GM12878 (cell line): ENCODE results near the gene DRP2. TPM values are rescaled to one million over a fixed set of nuclear protein-coding genes. Genes with fewer than 3 reads are reported as not detected.

Experiments used
- ATAC-seq: fragments of 200-7000 bp; cut with Tn5 transposase; 3 replicates; pipeline ENCODE4 v1.9.1; 2020; ENCODE audit warnings: mild to moderate bottlenecking, moderate library complexity
- BruUV-seq: library from RNA; stranded (reverse); fragments of 400-500 nt; replicated peaks from 2 replicates; lab custom pipeline; 2021; lab: Mats Ljungman, UMichigan
- CTCF ChIA-PET: fragments of 300-600 bp; sonication (Branson Sonifier 250); formaldehyde crosslinking; extraction: SDS; loops from one replicate; lab custom pipeline; 2021; ENCODE audit warnings: inconsistent platforms; lab: Yijun Ruan, JAX
- POLR2A ChIA-PET: fragments of 350-600 bp; formaldehyde crosslinking; extraction: SDS; loops from one replicate; lab custom pipeline; 2021; ENCODE audit warnings: inconsistent platforms; lab: Charles Lee
- RAD21 ChIA-PET: fragments of 300-600 bp; sonication (Branson Sonifier 250); formaldehyde crosslinking; loops from one replicate; lab custom pipeline; 2023; ENCODE audit warnings: antibody characterized with exemption; ENCODE audit not compliant: unreplicated experiment; lab: Charles Lee
- SMC1A ChIA-PET: fragments of 300-600 bp; sonication (Branson Sonifier 250); formaldehyde crosslinking; loops from one replicate; lab custom pipeline; 2023; ENCODE audit not compliant: unreplicated experiment, uncharacterized antibody; lab: Charles Lee
- DNase-seq: peaks from one replicate; pipeline ENCODE4 v3.0.0-alpha.2; 2011; ENCODE audit warnings: low read depth, low spot score
- FAIRE-seq: peaks from 3 replicates; lab custom pipeline; 2011; peaks lifted over from hg19 to GRCh38; lab: Jason Lieb, UNC
- H2AFZ ChIP-seq: 2 replicates; pipeline ENCODE4 v1.6.0; 2011; ENCODE audit warnings: low read depth, low read length, control low read depth; ENCODE audit not compliant: control insufficient read depth
- H3K27ac ChIP-seq: 2 replicates; pipeline ENCODE4 v1.5.1; 2011; ENCODE audit warnings: control low read depth; ENCODE audit not compliant: control insufficient read depth, insufficient read depth
- H3K27me3 ChIP-seq, 2 experiments: replicated peaks in 1 of 2; 2 replicates each; pipeline versions ENCODE4 v1.6.0 to v1.6.1; 2011; ENCODE audit warnings: low read length in 1 of 2; ENCODE audit not compliant: control insufficient read depth in 2 of 2, insufficient read depth in 2 of 2
- H3K36me3 ChIP-seq, 2 experiments: 2 replicates each; pipeline ENCODE4 v1.5.1; 2011; ENCODE audit warnings: low read length in 1 of 2; ENCODE audit not compliant: control insufficient read depth in 2 of 2, insufficient read depth in 2 of 2
- H3K4me1 ChIP-seq: 2 replicates; pipeline ENCODE4 v1.6.1; 2011; ENCODE audit warnings: mild to moderate bottlenecking, low read length, moderate library complexity, mixed read lengths; ENCODE audit not compliant: control insufficient read depth, insufficient read depth
- H3K4me2 ChIP-seq: 2 replicates; pipeline ENCODE4 v1.6.0; 2011; ENCODE audit warnings: control low read depth; ENCODE audit not compliant: control insufficient read depth, insufficient read depth
- H3K4me3 ChIP-seq: fragments of 200-600 bp; sonication (generic); 2 replicates; pipeline ENCODE4 v1.5.1; 2016
- H3K79me2 ChIP-seq: 2 replicates; pipeline ENCODE4 v1.6.0; 2011; ENCODE audit warnings: low read length; ENCODE audit not compliant: control insufficient read depth, insufficient read depth
- H3K9ac ChIP-seq: 2 replicates; pipeline ENCODE4 v1.8.0; 2011; ENCODE audit warnings: low read length, control low read depth, mixed read lengths; ENCODE audit not compliant: control insufficient read depth, insufficient read depth
- H3K9me3 ChIP-seq: replicated peaks from 3 replicates; pipeline ENCODE4 v1.5.1; 2011; ENCODE audit warnings: mild to moderate bottlenecking, low read length; ENCODE audit not compliant: control insufficient read depth, insufficient read depth
- H4K20me1 ChIP-seq: 2 replicates; pipeline ENCODE4 v1.6.0; 2011; ENCODE audit not compliant: control insufficient read depth, insufficient read depth
- E4F1 ChIP-seq: fragments of 450-650 bp; IDR thresholded peaks from 2 replicates; pipeline ENCODE4 v1.6.1; 2018; ENCODE audit warnings: borderline replicate concordance, mild to moderate bottlenecking; ENCODE audit not compliant: partially characterized antibody
- EZH2 ChIP-seq: IDR thresholded peaks from 2 replicates; pipeline ENCODE4 v1.6.1; 2012; ENCODE audit warnings: low read depth, mild to moderate bottlenecking, control low read depth, inconsistent platforms, low read length, borderline replicate concordance; ENCODE audit not compliant: control insufficient read depth
- RELA ChIP-seq: fragments of 450-650 bp; IDR thresholded peaks from 2 replicates; pipeline ENCODE4 v1.8.0; 2014; ENCODE audit warnings: borderline replicate concordance; ENCODE audit not compliant: partially characterized antibody
- SIX5 ChIP-seq: IDR thresholded peaks from 2 replicates; pipeline ENCODE4 v1.6.1; 2011; ENCODE audit warnings: mild to moderate bottlenecking, low read depth, low read length, moderate library complexity; ENCODE audit not compliant: severe bottlenecking
- WRNIP1 ChIP-seq: IDR thresholded peaks from 2 replicates; pipeline ENCODE4 v1.6.1; 2011; ENCODE audit warnings: low read depth, low read length, improper control_type of control experiment, borderline replicate concordance
- ZBTB4 ChIP-seq: fragments of 450-650 bp; formaldehyde crosslinking; IDR thresholded peaks from 2 replicates; pipeline ENCODE4 v1.4.0; 2022; ENCODE audit warnings: mild to moderate bottlenecking, moderate library complexity
- ZNF24 ChIP-seq: fragments of 450-650 bp; IDR thresholded peaks from 2 replicates; pipeline ENCODE4 v1.6.1; 2017; ENCODE audit warnings: antibody characterized with exemption, mild to moderate bottlenecking
- WGBS: methylation state at CpG from one replicate; pipeline ENCODE4 v1.1.6; 2016; ENCODE audit warnings: low lambda C conversion rate; ENCODE audit not compliant: insufficient replicate concordance, insufficient coverage; ENCODE audit errors: missing lambda C conversion rate; 5-methylcytosine and 5-hydroxymethylcytosine counted together
- in situ Hi-C: fragments of 300-500 bp; cut with MboI; formaldehyde crosslinking; loops from 9 replicates; pipeline ENCODE4 v1.14.3; 2018; ENCODE audit warnings: mixed read lengths
- intact Hi-C: fragments of 100-400 bp; cut with micrococcal nuclease; formaldehyde crosslinking; loops from one replicate; pipeline ENCODE4 v1.14.2; 2022; ENCODE audit not compliant: unreplicated experiment
- polyA plus RNA-seq, 11 experiments: library from polyadenylated mRNA; depleted of rRNA in 4 of 11; unstranded in 6 of 11; stranded (reverse) in 5 of 11; fragments of >200 nt; fragmentation: Nextera tagmentation in 4 of 11; fragmentation: Illumina TruSeq in 1 of 11; extraction: Ambion mirVana in 4 of 11; extraction: Trizol in 1 of 11; gene quantifications; 1 replicate in 1 of 11; 2 replicates in 10 of 11; pipeline versions ENCODE4 v1.2.1 to v1.2.3, GENCODE V29; 2011 to 2016; ENCODE audit warnings: inconsistent platforms in 2 of 11, missing spikeins in 2 of 11, low read depth in 1 of 11
- total RNA-seq, 4 experiments: library from RNA; depleted of rRNA in 3 of 4; stranded (reverse); fragments of >200 nt in 3 of 4; fragmentation: Illumina TruSeq in 1 of 4; extraction: Trizol in 1 of 4; gene quantifications; 2 replicates each; pipeline versions ENCODE4 v1.2.1 to v1.2.3, GENCODE V29; 2013 to 2021
- TF ChIP-seq, protein P1 (sequence below): fragments of 450-650 bp; IDR thresholded peaks from 2 replicates; pipeline ENCODE4 v1.6.1; 2017; ENCODE audit warnings: mild to moderate bottlenecking, low read depth, inconsistent platforms; ENCODE audit not compliant: poor library complexity, severe bottlenecking
- TF ChIP-seq, protein P2 (sequence below): fragments of 450-650 bp; IDR thresholded peaks from 2 replicates; pipeline ENCODE4 v1.6.1; 2016; ENCODE audit warnings: mild to moderate bottlenecking, moderate library complexity, borderline replicate concordance

The DRP2 gene
- total and polyA plus RNA-seq, 10 of the 15 experiments (the other 5 are each of a cell fraction or from before 2014, with no cell fraction given): 0.02 to 0.37 (median 0.15) TPM; not detected in 1

GRCh38 chrX:101171883-101172400 is 47.6 kb upstream of the DRP2 start (continued):
- TF ChIP-seq WRNIP1: no peak
- TF ChIP-seq RELA: no peak
- TF ChIP-seq EZH2: no peak
- TF ChIP-seq, all 136 proteins: peak for 0

DNA sequence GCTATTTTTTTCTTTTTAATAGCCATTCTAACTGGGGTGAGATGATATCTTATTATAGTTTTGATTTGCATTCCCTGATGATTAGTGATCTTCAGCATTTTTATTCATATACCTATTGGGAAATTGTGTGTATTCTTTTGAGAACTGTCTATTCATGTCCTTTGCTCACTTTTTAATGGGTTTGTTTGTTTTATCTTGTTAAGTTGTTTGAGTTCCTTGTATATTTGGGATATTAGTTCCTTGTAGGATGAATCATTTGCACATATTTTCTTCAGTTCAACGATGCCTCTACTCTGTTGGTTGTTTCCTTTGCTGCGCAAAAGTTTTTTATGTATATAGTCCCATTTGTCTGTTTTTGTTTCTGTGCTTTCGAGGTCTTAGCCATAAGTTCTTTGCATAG is 43.1 kb upstream of the DRP2 start:
- H3K4me1 ChIP-seq: no peaks in the 10 kb centered on the region
- no peaks in the 10 kb centered on the region for H3K9me3 ChIP-seq
- no peaks in the 10 kb centered on the region for H3K79me2 ChIP-seq
- POLR2A ChIA-PET: no interaction called here
- no peaks in the 10 kb centered on the region for H3K36me3 ChIP-seq
- in situ Hi-C loops: no loop called here
- SMC1A ChIA-PET: no interaction called here
- H3K9ac ChIP-seq: no peak overlapping the region
- 38% methylated on average over 3 of the region's 3 CpGs for WGBS
- H2AFZ ChIP-seq: no peak overlapping the region
- no peak overlapping the region for H3K27ac ChIP-seq
- CTCF ChIA-PET: no interaction called here
- FAIRE-seq (no peak), DNase-seq (no peak), ATAC-seq (no peak)
- no peaks in the 10 kb centered on the region for H3K27me3 ChIP-seq
- H4K20me1 ChIP-seq: no peaks in the 10 kb centered on the region
- no peak overlapping the region for H3K4me3 ChIP-seq
- RAD21 ChIA-PET: no interaction called here
- intact Hi-C loops: no loop called here
- BruUV-seq: no TSS peak
- H3K4me2 ChIP-seq: no peak overlapping the region
- TF ChIP-seq ZNF24 (no peak), E4F1 (no peak), SIX5 (no peak), ZBTB4 (CRISPR knock-in tag) (no peak)
- TF ChIP-seq, protein P1, sequence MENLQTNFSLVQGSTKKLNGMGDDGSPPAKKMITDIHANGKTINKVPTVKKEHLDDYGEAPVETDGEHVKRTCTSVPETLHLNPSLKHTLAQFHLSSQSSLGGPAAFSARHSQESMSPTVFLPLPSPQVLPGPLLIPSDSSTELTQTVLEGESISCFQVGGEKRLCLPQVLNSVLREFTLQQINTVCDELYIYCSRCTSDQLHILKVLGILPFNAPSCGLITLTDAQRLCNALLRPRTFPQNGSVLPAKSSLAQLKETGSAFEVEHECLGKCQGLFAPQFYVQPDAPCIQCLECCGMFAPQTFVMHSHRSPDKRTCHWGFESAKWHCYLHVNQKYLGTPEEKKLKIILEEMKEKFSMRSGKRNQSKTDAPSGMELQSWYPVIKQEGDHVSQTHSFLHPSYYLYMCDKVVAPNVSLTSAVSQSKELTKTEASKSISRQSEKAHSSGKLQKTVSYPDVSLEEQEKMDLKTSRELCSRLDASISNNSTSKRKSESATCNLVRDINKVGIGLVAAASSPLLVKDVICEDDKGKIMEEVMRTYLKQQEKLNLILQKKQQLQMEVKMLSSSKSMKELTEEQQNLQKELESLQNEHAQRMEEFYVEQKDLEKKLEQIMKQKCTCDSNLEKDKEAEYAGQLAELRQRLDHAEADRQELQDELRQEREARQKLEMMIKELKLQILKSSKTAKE: no peak
- TF ChIP-seq, protein P2, sequence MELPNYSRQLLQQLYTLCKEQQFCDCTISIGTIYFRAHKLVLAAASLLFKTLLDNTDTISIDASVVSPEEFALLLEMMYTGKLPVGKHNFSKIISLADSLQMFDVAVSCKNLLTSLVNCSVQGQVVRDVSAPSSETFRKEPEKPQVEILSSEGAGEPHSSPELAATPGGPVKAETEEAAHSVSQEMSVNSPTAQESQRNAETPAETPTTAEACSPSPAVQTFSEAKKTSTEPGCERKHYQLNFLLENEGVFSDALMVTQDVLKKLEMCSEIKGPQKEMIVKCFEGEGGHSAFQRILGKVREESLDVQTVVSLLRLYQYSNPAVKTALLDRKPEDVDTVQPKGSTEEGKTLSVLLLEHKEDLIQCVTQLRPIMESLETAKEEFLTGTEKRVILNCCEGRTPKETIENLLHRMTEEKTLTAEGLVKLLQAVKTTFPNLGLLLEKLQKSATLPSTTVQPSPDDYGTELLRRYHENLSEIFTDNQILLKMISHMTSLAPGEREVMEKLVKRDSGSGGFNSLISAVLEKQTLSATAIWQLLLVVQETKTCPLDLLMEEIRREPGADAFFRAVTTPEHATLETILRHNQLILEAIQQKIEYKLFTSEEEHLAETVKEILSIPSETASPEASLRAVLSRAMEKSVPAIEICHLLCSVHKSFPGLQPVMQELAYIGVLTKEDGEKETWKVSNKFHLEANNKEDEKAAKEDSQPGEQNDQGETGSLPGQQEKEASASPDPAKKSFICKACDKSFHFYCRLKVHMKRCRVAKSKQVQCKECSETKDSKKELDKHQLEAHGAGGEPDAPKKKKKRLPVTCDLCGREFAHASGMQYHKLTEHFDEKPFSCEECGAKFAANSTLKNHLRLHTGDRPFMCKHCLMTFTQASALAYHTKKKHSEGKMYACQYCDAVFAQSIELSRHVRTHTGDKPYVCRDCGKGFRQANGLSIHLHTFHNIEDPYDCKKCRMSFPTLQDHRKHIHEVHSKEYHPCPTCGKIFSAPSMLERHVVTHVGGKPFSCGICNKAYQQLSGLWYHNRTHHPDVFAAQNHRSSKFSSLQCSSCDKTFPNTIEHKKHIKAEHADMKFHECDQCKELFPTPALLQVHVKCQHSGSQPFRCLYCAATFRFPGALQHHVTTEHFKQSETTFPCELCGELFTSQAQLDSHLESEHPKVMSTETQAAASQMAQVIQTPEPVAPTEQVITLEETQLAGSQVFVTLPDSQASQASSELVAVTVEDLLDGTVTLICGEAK: no peak
